DOHH2 (cell line): ENCODE data around the gene SCUBE2.

ENCODE experiments used
- H3F3A ChIP-seq: fragments of 200-600 bp; sonication (generic), shearing (Covaris generic); 2 replicates; pipeline ENCODE4 v1.6.0; 2016; ENCODE audit warnings: antibody characterized with exemption, mild to moderate bottlenecking; ENCODE audit not compliant: control insufficient read depth, insufficient read depth
- H3K27ac ChIP-seq: fragments of 200-600 bp; sonication (generic); 2 replicates; pipeline ENCODE4 v1.5.1; 2014; ENCODE audit warnings: low read depth, mild to moderate bottlenecking, low read length, moderate library complexity
- H3K27me3 ChIP-seq: fragments of 200-600 bp; sonication (generic); 2 replicates; pipeline ENCODE4 v1.6.1; 2014; ENCODE audit warnings: mild to moderate bottlenecking, low read length, mixed read lengths; ENCODE audit not compliant: control insufficient read depth
- H3K36me3 ChIP-seq: fragments of 200-600 bp; sonication (generic); 2 replicates; pipeline ENCODE4 v1.6.1; 2014; ENCODE audit warnings: mild to moderate bottlenecking, low read length, moderate library complexity, mixed read lengths; ENCODE audit not compliant: control insufficient read depth
- H3K4me1 ChIP-seq: fragments of 200-600 bp; sonication (generic); 2 replicates; pipeline ENCODE4 v1.6.1; 2014; ENCODE audit warnings: mild to moderate bottlenecking, low read length, mixed read lengths; ENCODE audit not compliant: control insufficient read depth
- H3K4me2 ChIP-seq: fragments of 200-600 bp; sonication (generic); 2 replicates; pipeline ENCODE4 v1.6.0; 2014; ENCODE audit warnings: mild to moderate bottlenecking, low read length, moderate library complexity
- H3K4me3 ChIP-seq: fragments of 200-600 bp; sonication (generic); 2 replicates; pipeline ENCODE4 v1.5.1; 2014; ENCODE audit warnings: mild to moderate bottlenecking, low read length, mixed read lengths
- H3K79me2 ChIP-seq: fragments of 200-600 bp; sonication (generic); 2 replicates; pipeline ENCODE4 v1.6.1; 2014; ENCODE audit warnings: mild to moderate bottlenecking, low read length, mixed read lengths; ENCODE audit not compliant: control insufficient read depth
- H3K9me2 ChIP-seq: fragments of 200-600 bp; sonication (generic); replicated peaks from 2 replicates; pipeline ENCODE4 v1.6.1; 2014; ENCODE audit warnings: mild to moderate bottlenecking, low read length, mixed read lengths; ENCODE audit not compliant: control insufficient read depth
- H3K9me3 ChIP-seq: fragments of 200-600 bp; sonication (generic); 2 replicates; pipeline ENCODE4 v1.6.1; 2014; ENCODE audit warnings: antibody characterized with exemption, low read length, mixed read lengths; ENCODE audit not compliant: control insufficient read depth, insufficient read depth
- H4K20me1 ChIP-seq: fragments of 200-600 bp; sonication (generic); 2 replicates; pipeline ENCODE4 v1.6.0; 2014; ENCODE audit warnings: low read depth, mild to moderate bottlenecking, antibody characterized with exemption, low read length, moderate library complexity; ENCODE audit not compliant: control insufficient read depth, insufficient read depth
- CTCF ChIP-seq: fragments of 200-600 bp; sonication (generic); IDR thresholded peaks from one replicate; pipeline ENCODE4 v1.5.1; 2014; ENCODE audit warnings: antibody characterized with exemption, mild to moderate bottlenecking, low read depth, low read length; ENCODE audit not compliant: poor library complexity, severe bottlenecking
- EZH2phosphoT487 ChIP-seq: fragments of 200-600 bp; sonication (generic); IDR thresholded peaks from 2 replicates; pipeline ENCODE4 v1.6.1; 2017; ENCODE audit warnings: borderline replicate concordance, mild to moderate bottlenecking, antibody characterized with exemption, low read length, moderate library complexity, mixed read lengths

Gene SCUBE2

GRCh38 chr11:8997451-8997850, 93.9 kb downstream of the SCUBE2 start:
- no peaks in the 10 kb centered on the region for H3K9me3 ChIP-seq
- no peak overlapping the region for H3K27ac ChIP-seq
- no peak overlapping the region for H3K4me3 ChIP-seq
- no peaks in the 10 kb centered on the region for H3K4me1 ChIP-seq
- no peaks in the 10 kb centered on the region for H3K79me2 ChIP-seq
- no peaks in the 10 kb centered on the region for H4K20me1 ChIP-seq
- no peaks in the 10 kb centered on the region for H3K9me2 ChIP-seq
- TF ChIP-seq EZH2phosphoT487 (no peak), CTCF (no peak)
- no peaks in the 10 kb centered on the region for H3F3A ChIP-seq
- H3K36me3 ChIP-seq = no peaks in the 10 kb centered on the region
- H3K4me2 ChIP-seq = no peak overlapping the region
- H3K27me3 ChIP-seq = peaks cover 11% of the 10 kb centered on the region

- Histone ChIP-seq H3K27ac (no peak overlapping the region), H3F3A (no peaks in the 10 kb centered on the region), H3K9me3 (no peaks in the 10 kb centered on the region), H3K27me3 (peaks cover 12% of the 10 kb centered on the region), H3K4me1 (no peaks in the 10 kb centered on the region), H4K20me1 (no peaks in the 10 kb centered on the region), H3K4me2 (no peak overlapping the region), H3K36me3 (no peaks in the 10 kb centered on the region), H3K9me2 (no peaks in the 10 kb centered on the region), H3K4me3 (no peak overlapping the region), H3K79me2 (no peaks in the 10 kb centered on the region)
- TF ChIP-seq CTCF (no peak), EZH2phosphoT487 (no peak)
These were observed 101.9 kb downstream of the SCUBE2 start for GRCh38 chr11:8989453-8989852.

- H3K9me3 ChIP-seq = no peaks in the 10 kb centered on the region
- H3F3A ChIP-seq = no peaks in the 10 kb centered on the region
- H3K27me3 ChIP-seq = peaks cover 11% of the 10 kb centered on the region
- no peaks in the 10 kb centered on the region for H3K79me2 ChIP-seq
- H3K4me3 ChIP-seq = no peak overlapping the region
- no peaks in the 10 kb centered on the region for H3K4me1 ChIP-seq
- H4K20me1 ChIP-seq = no peaks in the 10 kb centered on the region
- H3K4me2 ChIP-seq = no peak overlapping the region
- TF ChIP-seq CTCF = no peak
- no peak for TF ChIP-seq EZH2phosphoT487
- H3K27ac ChIP-seq = no peak overlapping the region
- H3K9me2 ChIP-seq = no peaks in the 10 kb centered on the region
- no peaks in the 10 kb centered on the region for H3K36me3 ChIP-seq
These were observed 102.8 kb downstream of the SCUBE2 start for GRCh38 chr11:8988329-8989234.
